Ramos (cell line): ENCODE measurements around the gene CAT.

Experiments
- in situ Hi-C: fragments of 300-500 bp; cut with MboI; formaldehyde crosslinking; loops from one replicate; pipeline ENCODE4 v1.14.3; 2022; ENCODE audit warnings: low sequenced_read_pairs; ENCODE audit not compliant: unreplicated experiment

Gene CAT

GRCh38 chr11:34514597-34514996 is 75.9 kb downstream of the CAT start:
- in situ Hi-C loops: no loop called here

GRCh38 chr11:34516247-34517040 is 77.7 kb downstream of the CAT start:
- in situ Hi-C loops: no loop called here

- in situ Hi-C loops: no loop called here
Measured at GRCh38 chr11:34519595-34520235, 81.0 kb downstream of the CAT start.

GRCh38 chr11:34521265-34521664 is 82.5 kb downstream of the CAT start:
- in situ Hi-C loops: no loop called here
